Measurements from ENCODE around the gene DNAJB12.

The DNAJB12 gene

GRCh38 chr10:72344932-72345331 is 9.8 kb downstream of the DNAJB12 start:
- H3K4me3 ChIP-seq (ENCODE audit: low read length): no peak overlapping the region
- TF ChIP-seq CTCF (conservative IDR thresholded peaks at IDR 0.05; ENCODE audit: low read depth, low read length): no peak
- no peak for DNase-seq (ENCODE audit: low read depth)

GRCh38 chr10:72342911-72343310 is 11.8 kb downstream of the DNAJB12 start:
- no peak overlapping the region for H3K4me3 ChIP-seq (ENCODE audit: low read length)
- no peak for DNase-seq (ENCODE audit: low read depth)
- TF ChIP-seq CTCF (conservative IDR thresholded peaks at IDR 0.05; ENCODE audit: low read depth, low read length): no peak

GRCh38 chr10:72340510-72341261 is 14.0 kb downstream of the DNAJB12 start:
- H3K4me3 ChIP-seq (ENCODE audit: low read length): no peak overlapping the region
- no peak for DNase-seq (ENCODE audit: low read depth)
- peak; percentile 95 for TF ChIP-seq CTCF (conservative IDR thresholded peaks at IDR 0.05; ENCODE audit: low read depth, low read length)

GRCh38 chr10:72338180-72338579 is 16.5 kb downstream of the DNAJB12 start:
- DNase-seq (ENCODE audit: low read depth): no peak
- H3K4me3 ChIP-seq (ENCODE audit: low read length): no peak overlapping the region
- TF ChIP-seq CTCF (conservative IDR thresholded peaks at IDR 0.05; ENCODE audit: low read depth, low read length): no peak

- no peak overlapping the region for H3K4me3 ChIP-seq (ENCODE audit: low read length)
- no peak for DNase-seq (ENCODE audit: low read depth)
- TF ChIP-seq CTCF (conservative IDR thresholded peaks at IDR 0.05; ENCODE audit: low read depth, low read length): no peak
Measured at GRCh38 chr10:72337722-72338121, 17.0 kb downstream of the DNAJB12 start.

GRCh38 chr10:72337039-72337629 is 17.6 kb downstream of the DNAJB12 start:
- H3K4me3 ChIP-seq (ENCODE audit: low read length): no peak overlapping the region
- no peak for DNase-seq (ENCODE audit: low read depth)
- peak; percentile 97 for TF ChIP-seq CTCF (conservative IDR thresholded peaks at IDR 0.05; ENCODE audit: low read depth, low read length)

All from retinal pigment epithelial cell (primary cell).